ENCODE data around the gene SEC23IP. TPM values are rescaled to one million over a fixed set of nuclear protein-coding genes. Genes with fewer than 3 reads are reported as not detected.

Gene SEC23IP
- total RNA-seq, 1 donor from 2014 or later: 72.9 TPM

DNA sequence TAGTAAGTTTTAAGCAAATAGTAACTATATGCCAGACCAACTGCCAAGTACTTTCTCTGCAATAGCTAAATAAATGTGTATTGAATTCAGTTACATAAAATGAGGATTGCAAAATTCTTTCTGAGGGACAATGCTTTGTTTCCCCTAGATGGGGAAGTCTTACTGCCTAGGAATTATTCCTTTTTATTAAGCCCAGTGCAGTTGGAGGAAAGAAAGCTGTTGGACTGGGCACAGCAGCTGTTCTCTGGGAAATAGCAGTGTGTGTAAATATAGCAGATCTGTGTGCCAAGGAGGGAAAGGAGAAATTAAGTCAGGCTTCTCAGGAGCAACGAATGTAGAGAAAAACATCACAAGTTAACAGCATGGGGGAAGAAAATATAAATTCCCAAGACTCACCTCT lies 77.1 kb downstream of the SEC23IP start:
- H3K27me3 Mint-ChIP-seq: no peaks in the 10 kb centered on the region
- H3K27ac Mint-ChIP-seq: no peak overlapping the region
- no peaks in the 10 kb centered on the region for H3K4me1 Mint-ChIP-seq (ENCODE audit: unreplicated experiment)
- H3K36me3 Mint-ChIP-seq: no peaks in the 10 kb centered on the region
- TF ChIP-seq, protein P1, sequence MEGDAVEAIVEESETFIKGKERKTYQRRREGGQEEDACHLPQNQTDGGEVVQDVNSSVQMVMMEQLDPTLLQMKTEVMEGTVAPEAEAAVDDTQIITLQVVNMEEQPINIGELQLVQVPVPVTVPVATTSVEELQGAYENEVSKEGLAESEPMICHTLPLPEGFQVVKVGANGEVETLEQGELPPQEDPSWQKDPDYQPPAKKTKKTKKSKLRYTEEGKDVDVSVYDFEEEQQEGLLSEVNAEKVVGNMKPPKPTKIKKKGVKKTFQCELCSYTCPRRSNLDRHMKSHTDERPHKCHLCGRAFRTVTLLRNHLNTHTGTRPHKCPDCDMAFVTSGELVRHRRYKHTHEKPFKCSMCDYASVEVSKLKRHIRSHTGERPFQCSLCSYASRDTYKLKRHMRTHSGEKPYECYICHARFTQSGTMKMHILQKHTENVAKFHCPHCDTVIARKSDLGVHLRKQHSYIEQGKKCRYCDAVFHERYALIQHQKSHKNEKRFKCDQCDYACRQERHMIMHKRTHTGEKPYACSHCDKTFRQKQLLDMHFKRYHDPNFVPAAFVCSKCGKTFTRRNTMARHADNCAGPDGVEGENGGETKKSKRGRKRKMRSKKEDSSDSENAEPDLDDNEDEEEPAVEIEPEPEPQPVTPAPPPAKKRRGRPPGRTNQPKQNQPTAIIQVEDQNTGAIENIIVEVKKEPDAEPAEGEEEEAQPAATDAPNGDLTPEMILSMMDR (conservative IDR thresholded peaks at IDR 0.05): no peak
- H3K4me3 Mint-ChIP-seq: no peak overlapping the region
- H3K9me3 Mint-ChIP-seq: peaks cover 14% of the 10 kb centered on the region
- DNase-seq (ENCODE audit: extremely low spot score, unreplicated experiment): no peak

DNA sequence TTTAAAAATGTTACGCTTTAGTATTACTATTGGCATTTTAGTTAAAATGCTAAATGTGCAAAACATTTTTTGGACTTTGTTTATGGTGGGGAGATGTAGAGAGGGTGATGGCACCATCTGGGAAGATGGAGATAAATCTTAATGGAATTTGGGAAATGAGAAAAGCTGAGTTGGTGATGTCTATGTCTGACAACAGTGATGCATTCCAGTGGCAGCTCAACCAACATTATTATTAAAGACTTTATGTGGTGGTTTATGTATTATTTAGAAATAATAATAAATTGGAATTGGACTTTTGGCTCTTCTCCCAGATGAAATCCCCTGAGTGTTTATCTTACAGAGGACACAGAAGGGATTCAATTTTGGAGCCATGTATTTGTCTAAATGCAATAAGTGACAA lies 77.6 kb downstream of the SEC23IP start:
- no peaks in the 10 kb centered on the region for H3K4me1 Mint-ChIP-seq (ENCODE audit: unreplicated experiment)
- TF ChIP-seq, protein P1 (conservative IDR thresholded peaks at IDR 0.05): no peak
- H3K9me3 Mint-ChIP-seq: peaks cover 14% of the 10 kb centered on the region
- no peaks in the 10 kb centered on the region for H3K36me3 Mint-ChIP-seq
- no peak overlapping the region for H3K27ac Mint-ChIP-seq
- DNase-seq (ENCODE audit: extremely low spot score, unreplicated experiment): no peak
- no peak overlapping the region for H3K4me3 Mint-ChIP-seq
- H3K27me3 Mint-ChIP-seq: no peaks in the 10 kb centered on the region

DNA sequence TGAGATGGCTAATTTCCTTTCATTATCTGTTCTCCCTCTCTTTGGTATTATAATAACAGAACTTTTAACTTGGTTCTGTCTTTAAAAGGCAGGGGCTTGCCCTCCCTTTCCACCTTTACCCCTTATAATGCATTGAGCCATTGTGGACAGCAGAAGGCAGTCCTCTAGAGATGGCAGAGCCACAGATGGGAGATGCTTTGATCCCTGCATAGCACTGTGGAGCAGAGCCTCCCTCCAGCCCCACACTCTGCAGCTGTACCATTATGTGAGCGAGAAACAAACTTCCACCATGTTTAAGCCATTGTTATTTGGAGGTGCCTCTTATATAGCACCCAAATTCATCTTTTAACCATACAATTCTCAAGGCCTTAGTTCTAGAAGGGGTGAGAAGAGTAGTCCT lies 78.4 kb downstream of the SEC23IP start:
- DNase-seq (ENCODE audit: extremely low spot score, unreplicated experiment): no peak
- TF ChIP-seq, protein P1 (conservative IDR thresholded peaks at IDR 0.05): no peak
- H3K27ac Mint-ChIP-seq: no peak overlapping the region
- H3K9me3 Mint-ChIP-seq: peaks cover 14% of the 10 kb centered on the region
- H3K36me3 Mint-ChIP-seq: no peaks in the 10 kb centered on the region
- no peaks in the 10 kb centered on the region for H3K4me1 Mint-ChIP-seq (ENCODE audit: unreplicated experiment)
- H3K4me3 Mint-ChIP-seq: no peak overlapping the region
- H3K27me3 Mint-ChIP-seq: no peaks in the 10 kb centered on the region

DNA sequence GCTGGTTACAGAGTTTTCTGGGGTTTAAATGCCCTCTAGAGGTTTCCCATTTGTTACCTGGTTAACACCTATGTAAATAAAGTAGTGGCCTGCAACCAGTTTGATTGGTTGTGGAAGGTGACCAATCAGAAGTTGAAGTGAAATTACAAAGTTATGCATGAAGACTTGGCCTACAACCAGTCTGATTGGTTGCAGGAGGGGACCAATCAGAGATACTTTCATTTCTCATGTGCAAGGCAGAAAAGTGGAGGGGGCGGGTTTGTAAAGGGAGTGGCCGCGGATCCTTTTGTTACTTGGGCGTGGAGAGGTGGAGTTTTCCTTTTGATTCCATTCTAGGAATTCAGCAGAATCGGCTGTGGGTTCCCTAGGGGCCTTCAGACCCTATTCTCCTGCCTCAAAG lies 80.8 kb downstream of the SEC23IP start:
- TF ChIP-seq, protein P1 (conservative IDR thresholded peaks at IDR 0.05): no peak

DNA sequence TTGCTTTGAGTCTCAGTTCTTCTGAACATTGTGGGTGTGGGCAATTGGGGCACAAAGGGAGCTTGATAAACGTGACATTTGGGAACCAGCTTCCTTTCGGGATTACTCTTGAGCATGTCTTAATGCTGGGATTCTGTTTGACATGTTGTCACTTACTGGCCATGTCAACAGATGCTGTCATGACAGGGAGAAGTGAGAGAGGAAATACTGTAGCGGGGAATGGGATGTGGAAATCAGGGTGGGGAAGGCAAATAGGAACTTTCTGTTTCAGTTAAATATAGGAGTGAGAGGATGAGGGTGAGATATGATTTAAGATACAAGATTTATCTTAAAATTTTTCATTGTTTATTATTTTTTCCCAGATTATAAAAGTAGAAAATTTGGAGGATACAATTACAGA lies 83.9 kb downstream of the SEC23IP start:
- Mint-ChIP-seq H3K4me1 (ENCODE audit: unreplicated experiment) (no peaks in the 10 kb centered on the region), H3K27ac (no peak overlapping the region), H3K9me3 (no peaks in the 10 kb centered on the region), H3K4me3 (no peak overlapping the region), H3K36me3 (no peaks in the 10 kb centered on the region), H3K27me3 (no peaks in the 10 kb centered on the region)
- no peak for DNase-seq (ENCODE audit: extremely low spot score, unreplicated experiment)
- TF ChIP-seq, protein P1 (conservative IDR thresholded peaks at IDR 0.05): no peak

More for the DNA sequence above, 80.8 kb downstream of the SEC23IP start:
- Mint-ChIP-seq H3K27me3 (no peaks in the 10 kb centered on the region), H3K4me3 (no peak overlapping the region), H3K36me3 (no peaks in the 10 kb centered on the region), H3K9me3 (no peaks in the 10 kb centered on the region), H3K4me1 (ENCODE audit: unreplicated experiment) (no peaks in the 10 kb centered on the region), H3K27ac (no peak overlapping the region)
- DNase-seq (ENCODE audit: extremely low spot score, unreplicated experiment): no peak

Measured in type B pancreatic cell (in vitro differentiated cells).